HepG2 (cell line): ENCODE results near the gene GPR162. TPM values are rescaled to one million over a fixed set of nuclear protein-coding genes. Genes with fewer than 3 reads are reported as not detected.

ENCODE experiments used
- CEBPG ChIP-seq: IDR thresholded peaks from 2 replicates; pipeline ENCODE4 v1.6.1; 2016
- HDAC1 ChIP-seq: sonication (generic); formaldehyde crosslinking; IDR thresholded peaks from 2 replicates; pipeline ENCODE4 v1.5.1; 2020; ENCODE audit warnings: mild to moderate bottlenecking, missing genetic modification reagents
- HMG20A ChIP-seq: IDR thresholded peaks from 2 replicates; pipeline ENCODE4 v1.6.1; 2016; ENCODE audit warnings: borderline replicate concordance
- NFAT5 ChIP-seq: sonication (generic); formaldehyde crosslinking; IDR thresholded peaks from 2 replicates; pipeline ENCODE4 v1.4.0; 2020; ENCODE audit warnings: missing genetic modification reagents
- PAWR ChIP-seq: sonication (generic); formaldehyde crosslinking; IDR thresholded peaks from 2 replicates; pipeline ENCODE4 v1.4.0; 2020; ENCODE audit warnings: missing genetic modification reagents, mild to moderate bottlenecking, borderline replicate concordance
- POGZ ChIP-seq: sonication (generic); formaldehyde crosslinking; IDR thresholded peaks from 2 replicates; pipeline ENCODE4 v1.4.0; 2020; ENCODE audit warnings: mild to moderate bottlenecking, missing genetic modification reagents
- RERE ChIP-seq: IDR thresholded peaks from 2 replicates; pipeline ENCODE4 v1.6.1; 2016; ENCODE audit warnings: low read depth, missing genetic modification reagents, missing compliant biosample characterization
- TIGD3 ChIP-seq: sonication (generic); formaldehyde crosslinking; IDR thresholded peaks from 2 replicates; pipeline ENCODE4 v1.5.1; 2020; ENCODE audit warnings: mild to moderate bottlenecking, missing genetic modification reagents, borderline replicate concordance
- ZFP1 ChIP-seq: IDR thresholded peaks from 2 replicates; pipeline ENCODE4 v1.6.1; 2016
- ZFP91 ChIP-seq: sonication (generic); formaldehyde crosslinking; IDR thresholded peaks from 2 replicates; pipeline ENCODE4 v1.9.0; 2022; ENCODE audit warnings: missing genetic modification reagents, mild to moderate bottlenecking, borderline replicate concordance
- ZNF256 ChIP-seq: sonication (generic); formaldehyde crosslinking; conservative IDR thresholded peaks from 2 replicates; pipeline ENCODE4 v1.4.0; 2020; ENCODE audit warnings: missing genetic modification reagents
- ZNF431 ChIP-seq: sonication (generic); formaldehyde crosslinking; IDR thresholded peaks from 2 replicates; pipeline ENCODE4 v1.9.0; 2022; ENCODE audit warnings: missing genetic modification reagents, low read depth, mild to moderate bottlenecking, borderline replicate concordance
- ZNF770 ChIP-seq: sonication (generic); formaldehyde crosslinking; IDR thresholded peaks from 2 replicates; pipeline ENCODE4 v1.5.0; 2020; ENCODE audit warnings: mild to moderate bottlenecking, missing genetic modification reagents
- polyA plus RNA-seq, 8 experiments: library from polyadenylated mRNA; depleted of rRNA in 3 of 8; stranded (reverse) in 7 of 8; unstranded in 1 of 8; fragments of >200 nt; fragmentation: Illumina TruSeq in 4 of 8; extraction: Trizol in 4 of 8; gene quantifications; 2 replicates each; pipeline versions ENCODE4 v1.2.1 to v1.2.3, GENCODE V29; 2011 to 2016; ENCODE audit warnings: low read depth in 4 of 8, missing spikeins in 1 of 8, mixed read lengths in 1 of 8; ENCODE audit not compliant: insufficient read depth in 1 of 8
- total RNA-seq, 5 experiments: library from RNA; depleted of rRNA; stranded (reverse); fragments of >200 nt; fragmentation: Illumina TruSeq; extraction: Trizol; gene quantifications; 2 replicates each; pipeline ENCODE4 v1.2.3, GENCODE V29; 2016; ENCODE audit warnings: low read depth in 1 of 5

The GPR162 gene
- total and polyA plus RNA-seq, 2 of the 13 experiments (the other 11 are each of a cell fraction or from before 2014, with no cell fraction given), result 0.08 TPM; not detected in 1

- TF ChIP-seq ZNF431 (CRISPR knock-in tag), result no peak
- TF ChIP-seq POGZ (CRISPR knock-in tag), result no peak; the same call in 1 of the 2 replicates
- TF ChIP-seq HMG20A, result no peak
- TF ChIP-seq ZFP91 (CRISPR knock-in tag), result peak; percentile 25; the same call in 1 of the 2 replicates
- TF ChIP-seq NFAT5, result no peak
- TF ChIP-seq TIGD3 (CRISPR knock-in tag), result no peak
- peak; percentile 25; the same call in 1 of the 2 replicates for TF ChIP-seq HDAC1
- TF ChIP-seq ZFP1, result no peak
- peak; percentile 80 for TF ChIP-seq ZNF770 (CRISPR knock-in tag)
- 0 out of 2 replicates have a peak, but pooled peaks have one; percentile 55 for TF ChIP-seq ZNF256
- TF ChIP-seq PAWR, result no peak
- no peak for TF ChIP-seq CEBPG (CRISPR knock-in tag)
- no peak for TF ChIP-seq RERE (CRISPR knock-in tag)
Observed at GRCh38 chr12:6829536-6830220, 8.1 kb downstream of the GPR162 start (continued).
